Smooth muscle cell (in vitro differentiated cells): Measurements from ENCODE around the gene TRERF1. TPM values are rescaled to one million over a fixed set of nuclear protein-coding genes. Genes with fewer than 3 reads are reported as not detected.
A peak's percentile ranks its signal among the peaks of the same experiment; 100 is the strongest.
"Not testable (repeated sequence)": the region's sequence is repeated elsewhere in the genome, so short reads cannot be mapped to it uniquely, and the experiment has no call there.

Experiments used
- DNase-seq: peaks from one replicate; lab custom pipeline; 2025; ENCODE audit not compliant: unreplicated experiment; lab: John Stamatoyannopoulos, UW
- H2AFZ ChIP-seq: fragments of 200-600 bp; sonication (generic); 2 replicates; pipeline ENCODE4 v1.6.0; 2016; ENCODE audit warnings: antibody characterized with exemption, low read depth, mild to moderate bottlenecking
- H3F3A ChIP-seq: fragments of 200-600 bp; sonication (generic); 2 replicates; pipeline ENCODE4 v1.6.0; 2017; ENCODE audit warnings: antibody characterized with exemption, low read depth
- H3K27ac ChIP-seq: fragments of 200-600 bp; sonication (generic); 2 replicates; pipeline ENCODE4 v1.5.1; 2016; ENCODE audit warnings: low read depth, mild to moderate bottlenecking
- H3K27me3 ChIP-seq: fragments of 200-600 bp; sonication (generic); 2 replicates; pipeline ENCODE4 v1.6.1; 2016; ENCODE audit warnings: low read depth, mild to moderate bottlenecking
- H3K36me3 ChIP-seq: fragments of 200-600 bp; sonication (generic); 2 replicates; pipeline ENCODE4 v1.5.1; 2016; ENCODE audit warnings: low read depth
- H3K4me1 ChIP-seq: fragments of 200-600 bp; sonication (generic); 2 replicates; pipeline ENCODE4 v1.5.1; 2016; ENCODE audit warnings: low read depth
- H3K4me2 ChIP-seq: fragments of 200-600 bp; sonication (generic); 2 replicates; pipeline ENCODE4 v1.6.0; 2016; ENCODE audit warnings: mild to moderate bottlenecking
- H3K4me3 ChIP-seq: fragments of 200-600 bp; sonication (generic); 2 replicates; pipeline ENCODE4 v1.5.1; 2016; ENCODE audit warnings: mild to moderate bottlenecking
- H3K79me2 ChIP-seq: fragments of 200-600 bp; sonication (generic); 2 replicates; pipeline ENCODE4 v1.6.0; 2016; ENCODE audit warnings: low read depth, mild to moderate bottlenecking
- H3K9ac ChIP-seq: fragments of 200-600 bp; sonication (generic); 2 replicates; pipeline ENCODE4 v1.6.0; 2016; ENCODE audit warnings: low read depth
- H3K9me3 ChIP-seq: fragments of 200-600 bp; sonication (generic); replicated peaks from 2 replicates; pipeline ENCODE4 v1.5.1; 2016; ENCODE audit warnings: low read depth
- H4K20me1 ChIP-seq: fragments of 200-600 bp; sonication (generic); 2 replicates; pipeline ENCODE4 v1.6.0; 2016; ENCODE audit warnings: low read depth
- whole genome bisulfite sequencing: methylation state at CpG from one replicate; pipeline ENCODE4 v1.1.7; 2016; ENCODE audit warnings: low lambda C conversion rate; 5-methylcytosine and 5-hydroxymethylcytosine counted together
- polyA plus RNA-seq: library from polyadenylated mRNA; unstranded; fragments of >200 nt; fragmentation: Nextera tagmentation; extraction: Ambion mirVana; gene quantifications from 2 replicates; pipeline ENCODE4 v1.2.1, GENCODE V29; 2016
- total RNA-seq: library from RNA; depleted of rRNA; stranded (reverse); fragments of >200 nt; gene quantifications from 2 replicates; pipeline ENCODE4 v1.2.3, GENCODE V29; 2014
- TF ChIP-seq, protein P1 (sequence below): fragments of 200-600 bp; sonication (generic); IDR thresholded peaks from 2 replicates; pipeline ENCODE4 v1.5.1; 2017; ENCODE audit warnings: borderline replicate concordance, mild to moderate bottlenecking, antibody characterized with exemption; ENCODE audit not compliant: insufficient read depth, poor library complexity, severe bottlenecking

The TRERF1 gene
- total and polyA plus RNA-seq, 2 experiments from 2014 or later = 3.5 to 5.3 TPM

GRCh38 chr6:42210551-42210950 is 241.2 kb downstream of the TRERF1 start:
- H3K79me2 ChIP-seq = peaks cover 6% of the 10 kb centered on the region
- H3K4me2 ChIP-seq = no peak overlapping the region
- H3K36me3 ChIP-seq = peaks cover 26% of the 10 kb centered on the region
- DNase-seq = no peak
- no peaks in the 10 kb centered on the region for H3K27me3 ChIP-seq
- H2AFZ ChIP-seq = no peak overlapping the region
- H3K4me1 ChIP-seq = no peaks in the 10 kb centered on the region
- no peak overlapping the region for H3K9ac ChIP-seq
- H4K20me1 ChIP-seq = peaks cover 6% of the 10 kb centered on the region
- TF ChIP-seq, protein P1, sequence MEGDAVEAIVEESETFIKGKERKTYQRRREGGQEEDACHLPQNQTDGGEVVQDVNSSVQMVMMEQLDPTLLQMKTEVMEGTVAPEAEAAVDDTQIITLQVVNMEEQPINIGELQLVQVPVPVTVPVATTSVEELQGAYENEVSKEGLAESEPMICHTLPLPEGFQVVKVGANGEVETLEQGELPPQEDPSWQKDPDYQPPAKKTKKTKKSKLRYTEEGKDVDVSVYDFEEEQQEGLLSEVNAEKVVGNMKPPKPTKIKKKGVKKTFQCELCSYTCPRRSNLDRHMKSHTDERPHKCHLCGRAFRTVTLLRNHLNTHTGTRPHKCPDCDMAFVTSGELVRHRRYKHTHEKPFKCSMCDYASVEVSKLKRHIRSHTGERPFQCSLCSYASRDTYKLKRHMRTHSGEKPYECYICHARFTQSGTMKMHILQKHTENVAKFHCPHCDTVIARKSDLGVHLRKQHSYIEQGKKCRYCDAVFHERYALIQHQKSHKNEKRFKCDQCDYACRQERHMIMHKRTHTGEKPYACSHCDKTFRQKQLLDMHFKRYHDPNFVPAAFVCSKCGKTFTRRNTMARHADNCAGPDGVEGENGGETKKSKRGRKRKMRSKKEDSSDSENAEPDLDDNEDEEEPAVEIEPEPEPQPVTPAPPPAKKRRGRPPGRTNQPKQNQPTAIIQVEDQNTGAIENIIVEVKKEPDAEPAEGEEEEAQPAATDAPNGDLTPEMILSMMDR = no peak
- 100% methylated on average over 1 of the region's 1 CpG for WGBS
- no peaks in the 10 kb centered on the region for H3K9me3 ChIP-seq
- no peak overlapping the region for H3K27ac ChIP-seq
- H3F3A ChIP-seq = no peaks in the 10 kb centered on the region
- no peak overlapping the region for H3K4me3 ChIP-seq

DNA sequence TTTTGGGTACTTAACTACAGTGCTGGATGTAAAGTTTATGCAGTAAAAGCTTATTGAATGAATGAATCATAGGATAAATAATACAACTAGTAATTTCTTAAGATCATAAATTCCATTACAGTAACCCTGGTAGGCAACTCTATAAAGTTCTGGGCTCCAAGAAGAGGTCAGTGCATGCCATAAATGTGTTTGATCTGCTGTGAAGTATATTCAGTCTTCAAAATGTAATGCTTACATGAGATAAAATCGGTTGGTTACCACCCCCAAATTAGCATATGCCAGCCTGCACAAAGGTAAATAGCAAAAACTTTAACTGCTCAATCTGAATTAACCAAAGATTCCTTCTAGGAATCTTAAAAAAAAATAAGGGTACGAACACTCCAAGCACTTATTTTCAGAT is 244.2 kb downstream of the TRERF1 start:
- H3K79me2 ChIP-seq = not testable (repeated sequence)
- WGBS = 86% methylated on average over 2 of the region's 2 CpGs
- H3K36me3 ChIP-seq = peaks cover 25% of the 10 kb centered on the region

DNA sequence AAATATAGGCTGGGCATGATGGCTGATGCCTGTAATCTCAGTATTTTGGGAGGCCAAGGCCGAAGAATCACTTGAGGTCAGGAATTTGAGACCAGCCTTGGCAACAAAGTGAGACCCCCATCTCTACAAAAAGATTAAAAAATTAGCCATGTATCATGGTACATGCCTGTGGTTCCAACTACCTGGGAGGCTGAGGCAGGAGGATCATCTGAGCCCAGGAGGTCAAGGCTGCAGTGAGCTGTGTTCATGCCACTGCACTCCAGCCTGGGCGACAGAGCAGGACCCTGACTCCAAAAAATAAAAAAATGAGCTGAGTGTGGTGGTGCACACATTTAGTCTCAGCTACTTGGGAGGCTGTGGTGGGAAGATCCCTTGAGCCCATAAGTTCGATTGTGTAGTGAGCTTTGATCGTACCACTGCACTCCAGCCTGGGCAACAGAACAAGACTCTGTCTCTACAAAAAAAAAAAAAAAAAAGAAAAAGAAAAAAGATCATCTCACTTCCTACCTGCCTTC is 246.9 kb downstream of the TRERF1 start:
- Histone ChIP-seq H3K9me3 (no peaks in the 10 kb centered on the region), H4K20me1 (no peaks in the 10 kb centered on the region), H3F3A (no peaks in the 10 kb centered on the region), H3K9ac (no peak overlapping the region), H3K4me2 (peak overlapping the region; percentile 4), H3K79me2 (no peaks in the 10 kb centered on the region), H2AFZ (no peak overlapping the region), H3K36me3 (peaks cover 10% of the 10 kb centered on the region), H3K4me3 (no peak overlapping the region), H3K27me3 (no peaks in the 10 kb centered on the region), H3K27ac (peak overlapping the region; percentile 19), H3K4me1 (peaks cover 5% of the 10 kb centered on the region)
- DNase-seq = no peak
- TF ChIP-seq, protein P1 = no peak
- WGBS = 86% methylated on average over 3 of the region's 4 CpGs

More for the DNA sequence above, 244.2 kb downstream of the TRERF1 start:
- H3F3A ChIP-seq, H2AFZ ChIP-seq, H3K27me3 ChIP-seq, H3K9me3 ChIP-seq, H3K27ac ChIP-seq, H3K4me3 ChIP-seq, DNase-seq, H3K4me1 ChIP-seq, H3K9ac ChIP-seq, H3K4me2 ChIP-seq, H4K20me1 ChIP-seq: not testable (repeated sequence)

DNA sequence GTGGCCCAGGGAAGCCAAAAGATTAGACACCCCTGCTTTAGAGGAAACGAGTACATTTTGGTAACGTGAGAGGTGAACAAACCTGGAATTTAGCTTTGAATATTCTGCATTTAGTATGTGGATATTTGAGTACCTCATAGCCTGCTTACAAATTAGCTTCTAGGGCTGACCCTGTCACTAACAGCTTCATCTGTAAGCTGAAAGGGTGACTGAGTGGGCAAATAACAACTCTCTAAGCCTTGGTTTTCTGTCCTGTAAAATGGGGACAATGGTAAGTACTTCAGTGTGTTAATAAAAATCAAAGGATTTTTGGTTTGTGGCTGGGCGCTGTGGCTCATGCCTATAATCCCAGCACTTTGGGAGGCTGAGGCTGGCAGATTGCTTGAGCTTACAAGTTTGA is 248.5 kb downstream of the TRERF1 start:
- peaks cover 10% of the 10 kb centered on the region for H3F3A ChIP-seq
- no peak overlapping the region for H3K4me3 ChIP-seq
- TF ChIP-seq, protein P1 = no peak
- no peaks in the 10 kb centered on the region for H3K79me2 ChIP-seq
- H3K9me3 ChIP-seq = no peaks in the 10 kb centered on the region
- 95% methylated on average over 3 of the region's 3 CpGs for WGBS
- H2AFZ ChIP-seq = no peak overlapping the region
- no peak for DNase-seq
- no peaks in the 10 kb centered on the region for H3K27me3 ChIP-seq
- H4K20me1 ChIP-seq = no peaks in the 10 kb centered on the region
- no peak overlapping the region for H3K27ac ChIP-seq
- no peak overlapping the region for H3K9ac ChIP-seq
- peaks cover 1% of the 10 kb centered on the region for H3K36me3 ChIP-seq
- no peak overlapping the region for H3K4me2 ChIP-seq
- H3K4me1 ChIP-seq = peaks cover 5% of the 10 kb centered on the region

- not testable (repeated sequence) for H3K27ac ChIP-seq
- WGBS = 86% methylated on average over 13 of the region's 13 CpGs
Observed at GRCh38 chr6:42202131-42202915, 249.4 kb downstream of the TRERF1 start.

More at GRCh38 chr6:42202131-42202915, 249.4 kb downstream of the TRERF1 start:
- H3K9ac ChIP-seq, H4K20me1 ChIP-seq, H3K9me3 ChIP-seq, H3K4me2 ChIP-seq, H2AFZ ChIP-seq, H3K36me3 ChIP-seq, H3K27me3 ChIP-seq, H3K4me1 ChIP-seq, H3K79me2 ChIP-seq, H3K4me3 ChIP-seq, DNase-seq: not testable (repeated sequence)
- H3F3A ChIP-seq = peaks cover 14% of the 10 kb centered on the region
